ENCODE measurements around the gene MRPL20.
"Not testable (repeated sequence)": the region's sequence is repeated elsewhere in the genome, so short reads cannot be mapped to it uniquely, and the experiment has no call there.

MRPL20 gene

DNA sequence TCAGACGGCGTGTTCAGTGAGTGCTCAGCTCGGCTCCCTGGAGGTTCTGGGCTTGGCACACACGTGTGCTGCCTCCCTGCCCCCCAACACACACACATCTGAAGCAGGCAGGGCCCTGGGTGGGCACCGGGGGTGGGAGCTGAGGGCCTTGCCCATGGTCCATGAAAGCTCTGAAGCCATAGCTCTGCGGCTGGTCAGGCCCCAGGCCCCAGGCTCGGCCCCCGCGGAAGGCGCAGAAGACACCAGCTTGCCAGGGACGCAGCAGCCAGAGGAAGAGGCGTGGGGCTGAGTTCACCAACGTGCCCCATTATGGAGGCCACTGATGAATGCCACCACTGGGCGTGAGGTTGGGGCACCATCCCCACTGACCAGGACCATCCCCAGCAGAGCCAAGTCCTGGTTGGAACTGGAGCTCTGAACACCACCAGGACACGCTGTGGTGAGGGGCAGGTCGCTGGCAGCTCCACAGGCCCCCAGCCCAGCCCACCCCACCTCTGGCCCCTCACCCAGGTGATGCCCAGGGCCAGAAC, 36.3 kb downstream of the MRPL20 start:
- TF ChIP-seq, protein P1, sequence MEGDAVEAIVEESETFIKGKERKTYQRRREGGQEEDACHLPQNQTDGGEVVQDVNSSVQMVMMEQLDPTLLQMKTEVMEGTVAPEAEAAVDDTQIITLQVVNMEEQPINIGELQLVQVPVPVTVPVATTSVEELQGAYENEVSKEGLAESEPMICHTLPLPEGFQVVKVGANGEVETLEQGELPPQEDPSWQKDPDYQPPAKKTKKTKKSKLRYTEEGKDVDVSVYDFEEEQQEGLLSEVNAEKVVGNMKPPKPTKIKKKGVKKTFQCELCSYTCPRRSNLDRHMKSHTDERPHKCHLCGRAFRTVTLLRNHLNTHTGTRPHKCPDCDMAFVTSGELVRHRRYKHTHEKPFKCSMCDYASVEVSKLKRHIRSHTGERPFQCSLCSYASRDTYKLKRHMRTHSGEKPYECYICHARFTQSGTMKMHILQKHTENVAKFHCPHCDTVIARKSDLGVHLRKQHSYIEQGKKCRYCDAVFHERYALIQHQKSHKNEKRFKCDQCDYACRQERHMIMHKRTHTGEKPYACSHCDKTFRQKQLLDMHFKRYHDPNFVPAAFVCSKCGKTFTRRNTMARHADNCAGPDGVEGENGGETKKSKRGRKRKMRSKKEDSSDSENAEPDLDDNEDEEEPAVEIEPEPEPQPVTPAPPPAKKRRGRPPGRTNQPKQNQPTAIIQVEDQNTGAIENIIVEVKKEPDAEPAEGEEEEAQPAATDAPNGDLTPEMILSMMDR (IDR thresholded peaks at IDR 0.05), result no peak
- H3K9ac ChIP-seq, result no peak overlapping the region
- H3K79me2 ChIP-seq, result no peaks in the 10 kb centered on the region
- no peak overlapping the region for H2AFZ ChIP-seq
- no peaks in the 10 kb centered on the region for H3K27me3 ChIP-seq (ENCODE audit: control insufficient read depth, insufficient read depth, low read length)
- H3K4me1 ChIP-seq, result no peaks in the 10 kb centered on the region
- no peak overlapping the region for H3K4me2 ChIP-seq (ENCODE audit: low read length)
- no peak overlapping the region for H3K27ac ChIP-seq
- no peak overlapping the region for H3K4me3 ChIP-seq (ENCODE audit: low read depth, low read length)
- H3K9me3 ChIP-seq (ENCODE audit: control insufficient read depth, low read length), result no peaks in the 10 kb centered on the region
- H3K36me3 ChIP-seq (ENCODE audit: control insufficient read depth, insufficient read depth, low read length), result no peaks in the 10 kb centered on the region

- H3K4me1 ChIP-seq; H3K9ac ChIP-seq; H3K27ac ChIP-seq; H3K79me2 ChIP-seq; H3K36me3 ChIP-seq (ENCODE audit: control insufficient read depth, insufficient read depth, low read length); H3K4me2 ChIP-seq (ENCODE audit: low read length); H3K4me3 ChIP-seq (ENCODE audit: low read depth, low read length); H3K9me3 ChIP-seq (ENCODE audit: control insufficient read depth, low read length); H2AFZ ChIP-seq; H3K27me3 ChIP-seq (ENCODE audit: control insufficient read depth, insufficient read depth, low read length): not testable (repeated sequence)
Observed at GRCh38 chr1:1370094-1370493, 37.0 kb downstream of the MRPL20 start.

DNA sequence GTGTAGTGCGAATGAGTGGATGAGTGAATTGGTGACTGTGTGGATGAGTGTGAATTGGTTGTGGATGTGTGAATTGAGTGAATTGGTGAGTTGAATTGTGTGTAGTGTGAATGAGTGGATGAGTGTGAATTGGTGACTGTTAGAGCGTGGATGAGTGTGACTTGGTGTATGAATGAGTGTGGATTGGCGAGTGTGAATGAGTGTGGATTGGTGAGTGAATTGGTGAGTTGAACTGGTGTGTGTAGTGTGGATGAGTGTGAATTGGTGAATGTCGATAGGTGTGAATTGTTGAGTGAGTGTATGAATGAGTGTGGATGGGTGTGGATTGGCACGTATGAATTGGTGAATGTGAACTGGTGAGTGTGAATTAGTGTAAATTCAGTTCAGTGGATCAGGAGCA, 39.8 kb downstream of the MRPL20 start:
- TF ChIP-seq, protein P1 (IDR thresholded peaks at IDR 0.05), result no peak
- Histone ChIP-seq H3K79me2 (no peaks in the 10 kb centered on the region), H3K9me3 (ENCODE audit: control insufficient read depth, low read length) (no peaks in the 10 kb centered on the region), H3K36me3 (ENCODE audit: control insufficient read depth, insufficient read depth, low read length) (no peaks in the 10 kb centered on the region), H2AFZ (no peak overlapping the region), H3K4me1 (no peaks in the 10 kb centered on the region), H3K4me3 (ENCODE audit: low read depth, low read length) (no peak overlapping the region), H3K27me3 (ENCODE audit: control insufficient read depth, insufficient read depth, low read length) (no peaks in the 10 kb centered on the region), H3K9ac (no peak overlapping the region), H3K27ac (no peak overlapping the region), H3K4me2 (ENCODE audit: low read length) (no peak overlapping the region)

GRCh38 chr1:1366699-1367066, 40.4 kb downstream of the MRPL20 start:
- TF ChIP-seq, protein P1 (IDR thresholded peaks at IDR 0.05), result no peak
- Histone ChIP-seq H3K4me2 (ENCODE audit: low read length) (no peak overlapping the region), H3K27me3 (ENCODE audit: control insufficient read depth, insufficient read depth, low read length) (no peaks in the 10 kb centered on the region), H2AFZ (no peak overlapping the region), H3K36me3 (ENCODE audit: control insufficient read depth, insufficient read depth, low read length) (no peaks in the 10 kb centered on the region), H3K79me2 (no peaks in the 10 kb centered on the region), H3K27ac (no peak overlapping the region), H3K9ac (no peak overlapping the region), H3K9me3 (ENCODE audit: control insufficient read depth, low read length) (no peaks in the 10 kb centered on the region), H3K4me1 (no peaks in the 10 kb centered on the region), H3K4me3 (ENCODE audit: low read depth, low read length) (no peak overlapping the region)

DNA sequence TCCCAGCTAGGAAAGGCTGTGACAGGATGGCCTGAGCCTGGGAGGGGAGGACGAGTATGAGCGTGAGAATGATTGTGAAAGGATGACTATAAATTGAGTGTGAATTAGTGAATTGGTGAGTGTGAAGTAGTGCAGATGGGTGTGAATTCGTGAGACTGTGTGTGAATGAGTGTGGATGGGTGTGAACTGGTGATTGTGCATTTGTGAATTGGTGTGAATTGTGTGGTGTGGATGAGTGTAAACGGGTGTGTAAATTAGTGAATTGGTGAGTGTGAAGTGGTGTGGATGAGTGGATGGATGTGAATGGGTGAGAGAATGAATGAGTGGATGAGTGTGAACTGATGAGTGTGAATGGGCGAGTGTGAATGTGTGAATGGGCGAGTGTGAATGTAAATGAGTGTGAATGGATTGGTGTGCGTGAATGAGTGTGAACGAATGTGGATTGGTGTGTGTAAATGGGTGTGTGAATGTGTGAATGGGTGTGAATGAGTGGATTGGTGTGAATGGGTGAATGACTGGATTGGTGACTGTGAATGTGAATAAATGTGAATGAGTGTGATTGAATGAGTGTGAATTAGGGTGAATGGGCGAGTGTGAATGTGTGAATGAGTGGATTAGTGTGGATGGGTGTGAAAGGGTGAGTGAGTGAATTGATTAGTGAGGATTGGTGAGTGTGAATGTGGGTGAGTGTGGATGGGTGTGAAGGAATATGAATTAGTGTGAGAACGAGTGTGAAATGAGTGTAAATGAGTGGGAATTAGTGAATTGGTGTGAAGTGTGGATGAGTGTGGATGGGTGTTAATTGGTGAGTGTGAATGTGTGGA, 41.0 kb downstream of the MRPL20 start:
- no peak overlapping the region for H3K4me2 ChIP-seq (ENCODE audit: low read length)
- no peaks in the 10 kb centered on the region for H3K9me3 ChIP-seq (ENCODE audit: control insufficient read depth, low read length)
- H3K4me1 ChIP-seq, result no peaks in the 10 kb centered on the region
- H2AFZ ChIP-seq, result no peak overlapping the region
- no peaks in the 10 kb centered on the region for H3K27me3 ChIP-seq (ENCODE audit: control insufficient read depth, insufficient read depth, low read length)
- H3K4me3 ChIP-seq (ENCODE audit: low read depth, low read length), result no peak overlapping the region
- no peaks in the 10 kb centered on the region for H3K79me2 ChIP-seq
- TF ChIP-seq, protein P1 (IDR thresholded peaks at IDR 0.05), result no peak
- no peaks in the 10 kb centered on the region for H3K36me3 ChIP-seq (ENCODE audit: control insufficient read depth, insufficient read depth, low read length)
- H3K27ac ChIP-seq, result no peak overlapping the region
- H3K9ac ChIP-seq, result no peak overlapping the region
